ENCODE results near the gene TRIM60.
"Not testable (repeated sequence)": the region's sequence is repeated elsewhere in the genome, so short reads cannot be mapped to it uniquely, and the experiment has no call there.

TRIM60 gene

DNA sequence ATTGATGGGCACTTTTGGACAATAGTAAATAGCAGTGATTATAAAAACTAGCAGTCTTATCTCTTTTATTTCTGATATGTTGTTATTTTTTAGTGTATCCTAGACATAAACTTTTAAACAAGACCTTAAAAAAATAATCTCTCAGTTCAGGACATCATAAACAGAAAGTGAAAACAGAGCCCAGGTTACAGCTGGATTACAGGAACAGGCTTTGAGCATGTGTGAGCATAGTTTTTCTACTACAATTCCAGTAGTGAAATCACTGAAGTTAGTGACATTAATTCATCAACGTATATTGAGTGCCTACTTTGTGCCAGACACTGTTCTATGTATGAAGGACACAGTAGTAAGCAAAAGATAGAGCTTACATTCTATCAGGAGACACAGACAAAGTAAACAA is 38.8 kb downstream of the TRIM60 start:
- no peak overlapping the region for H2AFZ ChIP-seq (ENCODE audit: low read depth, low read length)
- H3K4me1 ChIP-seq (ENCODE audit: insufficient read depth, low read length), result peaks cover 5% of the 10 kb centered on the region
- no peaks in the 10 kb centered on the region for H3K27me3 ChIP-seq (ENCODE audit: insufficient read depth, low read length)
- no peaks in the 10 kb centered on the region for H3K36me3 ChIP-seq (ENCODE audit: insufficient read depth, low read length)
- H3K4me3 ChIP-seq (ENCODE audit: low read length), result no peak overlapping the region
- H3K9me3 ChIP-seq (ENCODE audit: low read length), result no peaks in the 10 kb centered on the region

DNA sequence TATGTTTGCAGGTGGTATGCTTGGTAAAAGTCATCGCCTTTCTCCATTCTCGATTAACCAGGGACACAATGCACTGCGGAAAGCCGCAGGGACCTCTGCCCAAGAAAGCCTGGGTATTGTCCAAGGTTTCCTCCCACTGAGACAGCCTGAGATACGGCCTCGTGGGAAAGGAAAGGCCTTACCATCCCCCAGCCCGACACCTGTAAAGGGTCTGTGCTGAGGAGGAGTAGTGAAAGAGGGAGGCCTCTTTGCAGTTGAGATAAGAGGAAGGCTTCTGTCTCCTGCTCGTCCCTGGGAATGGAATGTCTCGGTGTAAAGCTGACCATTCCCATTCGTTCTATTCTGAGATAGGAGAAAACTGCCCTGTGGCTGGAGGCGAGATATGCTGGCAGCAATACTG is 41.5 kb downstream of the TRIM60 start:
- H3K27me3 ChIP-seq (ENCODE audit: insufficient read depth, low read length); H2AFZ ChIP-seq (ENCODE audit: low read depth, low read length); H3K4me3 ChIP-seq (ENCODE audit: low read length); H3K36me3 ChIP-seq (ENCODE audit: insufficient read depth, low read length); H3K4me1 ChIP-seq (ENCODE audit: insufficient read depth, low read length); H3K9me3 ChIP-seq (ENCODE audit: low read length): not testable (repeated sequence)

DNA sequence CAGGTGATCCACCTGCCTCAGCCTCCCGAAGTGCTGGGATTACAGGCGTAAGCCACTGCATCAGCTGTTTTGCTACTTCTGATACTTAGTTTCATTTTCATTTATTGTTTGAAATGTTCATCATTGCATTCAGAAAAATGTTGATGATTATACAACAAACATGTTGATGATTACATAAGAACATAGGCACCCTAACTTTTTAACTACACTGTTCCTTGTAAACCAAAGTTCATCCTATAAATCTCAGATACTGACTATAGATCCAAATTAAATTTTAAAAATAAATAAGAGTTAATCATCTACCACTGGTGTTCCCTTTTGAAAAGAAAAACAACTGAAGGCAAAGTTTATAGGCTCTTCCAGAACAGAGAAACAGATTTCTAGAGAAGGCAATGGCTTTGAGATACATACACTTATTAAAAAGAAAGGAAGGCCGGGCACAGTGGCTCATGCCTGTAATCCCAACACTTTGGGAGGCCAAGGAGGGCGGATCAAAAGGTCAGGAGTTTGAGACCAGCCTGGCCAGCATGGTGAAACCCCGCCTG is 45.3 kb downstream of the TRIM60 start:
- H2AFZ ChIP-seq (ENCODE audit: low read depth, low read length), result no peak overlapping the region
- H3K27me3 ChIP-seq (ENCODE audit: insufficient read depth, low read length), result no peaks in the 10 kb centered on the region
- no peak overlapping the region for H3K4me3 ChIP-seq (ENCODE audit: low read length)
- peaks cover 5% of the 10 kb centered on the region for H3K4me1 ChIP-seq (ENCODE audit: insufficient read depth, low read length)
- H3K9me3 ChIP-seq (ENCODE audit: low read length), result no peaks in the 10 kb centered on the region
- peaks cover 10% of the 10 kb centered on the region for H3K36me3 ChIP-seq (ENCODE audit: insufficient read depth, low read length)

DNA sequence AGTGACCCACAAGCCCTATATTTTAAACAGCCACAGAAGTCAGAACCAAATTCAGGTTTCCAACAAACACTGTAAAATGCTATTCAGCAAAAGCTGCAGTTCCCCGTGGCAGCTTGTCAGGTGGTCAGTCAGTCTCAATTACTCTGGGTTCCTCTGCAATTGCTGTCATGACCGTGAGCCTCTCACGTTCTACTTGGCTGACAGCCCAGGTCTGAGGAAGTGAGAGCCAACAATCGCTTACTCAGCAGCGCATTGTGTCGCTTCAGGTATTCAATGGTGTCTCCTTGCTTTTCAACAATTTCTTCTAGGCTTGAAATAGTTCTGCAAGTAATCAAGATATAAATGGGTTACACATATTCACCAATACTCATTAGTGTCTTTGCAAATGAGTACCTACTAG is 47.7 kb downstream of the TRIM60 start:
- H2AFZ ChIP-seq (ENCODE audit: low read depth, low read length), result no peak overlapping the region
- no peaks in the 10 kb centered on the region for H3K4me1 ChIP-seq (ENCODE audit: insufficient read depth, low read length)
- no peaks in the 10 kb centered on the region for H3K27me3 ChIP-seq (ENCODE audit: insufficient read depth, low read length)
- H3K9me3 ChIP-seq (ENCODE audit: low read length), result no peaks in the 10 kb centered on the region
- peaks cover 12% of the 10 kb centered on the region for H3K36me3 ChIP-seq (ENCODE audit: insufficient read depth, low read length)
- no peak overlapping the region for H3K4me3 ChIP-seq (ENCODE audit: low read length)

DNA sequence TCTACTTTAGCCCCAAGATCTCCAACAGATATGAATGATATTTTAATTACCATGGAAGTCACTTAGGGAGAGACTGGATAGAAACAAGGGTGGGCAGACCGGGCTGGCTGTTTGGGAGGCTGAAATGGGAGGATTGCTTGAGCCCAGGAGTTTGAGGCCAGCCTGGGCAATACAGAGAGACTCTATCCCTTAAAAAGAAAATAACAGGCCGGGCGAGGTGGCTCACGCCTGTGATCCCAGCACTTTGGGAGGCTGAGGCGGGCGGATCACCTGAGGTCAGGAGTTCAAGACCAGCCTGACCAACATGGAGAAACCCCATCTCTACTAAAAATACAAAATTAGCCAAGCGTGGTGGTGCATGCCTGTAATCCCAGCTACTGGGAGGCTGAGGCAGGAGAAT is 53.0 kb downstream of the TRIM60 start:
- not testable (repeated sequence) for H3K9me3 ChIP-seq (ENCODE audit: low read length); H3K4me3 ChIP-seq (ENCODE audit: low read length); H2AFZ ChIP-seq (ENCODE audit: low read depth, low read length); H3K4me1 ChIP-seq (ENCODE audit: insufficient read depth, low read length); H3K27me3 ChIP-seq (ENCODE audit: insufficient read depth, low read length)
- H3K36me3 ChIP-seq (ENCODE audit: insufficient read depth, low read length), result peaks cover 23% of the 10 kb centered on the region

DNA sequence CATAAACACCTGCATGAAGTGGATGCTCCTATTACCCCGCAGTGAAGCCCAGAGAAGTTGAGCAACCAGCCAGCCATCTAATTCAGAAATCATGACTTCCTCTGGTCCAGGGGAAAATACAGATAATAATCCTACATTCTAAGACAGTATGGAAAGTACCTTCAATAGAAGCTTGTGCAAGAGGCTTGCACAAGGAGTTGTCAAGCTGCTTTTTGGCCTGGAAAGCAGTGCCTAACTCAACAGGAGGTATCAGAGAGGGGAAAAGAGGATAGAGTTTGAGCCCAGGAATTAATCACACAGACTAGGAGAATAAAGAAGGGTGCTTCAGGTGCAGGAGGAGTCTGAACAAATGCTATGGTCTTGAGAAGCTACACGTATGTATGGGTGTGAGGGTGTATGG is 54.1 kb downstream of the TRIM60 start:
- H3K9me3 ChIP-seq (ENCODE audit: low read length), result no peaks in the 10 kb centered on the region
- no peak overlapping the region for H2AFZ ChIP-seq (ENCODE audit: low read depth, low read length)
- no peaks in the 10 kb centered on the region for H3K4me1 ChIP-seq (ENCODE audit: insufficient read depth, low read length)
- no peaks in the 10 kb centered on the region for H3K27me3 ChIP-seq (ENCODE audit: insufficient read depth, low read length)
- no peak overlapping the region for H3K4me3 ChIP-seq (ENCODE audit: low read length)
- H3K36me3 ChIP-seq (ENCODE audit: insufficient read depth, low read length), result peaks cover 23% of the 10 kb centered on the region

DNA sequence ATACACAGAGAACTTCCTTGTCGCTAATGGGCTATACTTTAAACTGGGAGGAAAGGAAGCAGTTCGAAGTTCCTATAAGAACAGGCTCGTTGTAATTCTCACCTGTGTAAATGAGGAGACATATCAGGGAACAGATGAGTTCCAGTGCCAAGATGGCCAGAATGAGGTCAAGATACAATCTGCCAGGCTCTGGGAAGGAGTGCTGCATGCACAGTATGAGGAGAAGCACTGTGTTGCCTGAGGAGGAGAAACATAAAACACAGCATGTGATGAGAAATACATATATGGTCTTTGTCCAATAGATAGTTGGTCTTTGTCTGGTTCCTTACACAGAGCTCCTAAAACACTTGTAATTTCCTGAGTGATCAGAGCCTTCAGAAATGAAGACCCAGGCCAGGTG is 56.6 kb downstream of the TRIM60 start:
- no peaks in the 10 kb centered on the region for H3K9me3 ChIP-seq (ENCODE audit: low read length)
- H3K4me3 ChIP-seq (ENCODE audit: low read length), result no peak overlapping the region
- H3K4me1 ChIP-seq (ENCODE audit: insufficient read depth, low read length), result no peaks in the 10 kb centered on the region
- H3K27me3 ChIP-seq (ENCODE audit: insufficient read depth, low read length), result no peaks in the 10 kb centered on the region
- H3K36me3 ChIP-seq (ENCODE audit: insufficient read depth, low read length), result peaks cover 23% of the 10 kb centered on the region
- no peak overlapping the region for H2AFZ ChIP-seq (ENCODE audit: low read depth, low read length)
